ENCODE data around the gene RASGRF2.
"Not testable (repeated sequence)": the region's sequence is repeated elsewhere in the genome, so short reads cannot be mapped to it uniquely, and the experiment has no call there.

The RASGRF2 gene

DNA sequence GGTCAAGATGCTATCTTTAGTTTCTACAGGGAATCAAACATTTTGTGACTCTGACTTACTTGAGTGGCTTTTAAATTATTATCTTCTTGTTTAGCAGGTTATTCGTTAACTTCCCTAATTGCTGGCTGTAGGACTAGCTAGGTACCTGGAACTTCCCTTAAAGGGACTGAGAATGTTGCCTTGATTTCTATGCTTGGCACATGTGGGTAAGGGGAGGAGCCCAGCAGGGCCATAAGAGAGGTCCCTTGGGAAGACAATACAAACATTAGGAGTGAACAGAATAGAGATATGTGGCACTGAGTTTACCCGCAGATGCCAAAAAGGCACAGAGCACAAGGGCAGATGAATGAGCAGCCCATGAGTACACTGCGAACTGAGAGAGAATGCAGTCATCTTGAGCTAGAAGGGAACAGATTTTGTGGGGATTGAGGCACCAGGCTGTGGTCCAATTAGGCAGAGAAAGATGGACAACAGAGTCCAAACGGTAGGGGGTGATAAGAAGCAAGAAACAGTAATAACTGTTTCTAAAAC, 282.8 kb downstream of the RASGRF2 start:
- DNase-seq (ENCODE audit: low read depth) = no peak

DNA sequence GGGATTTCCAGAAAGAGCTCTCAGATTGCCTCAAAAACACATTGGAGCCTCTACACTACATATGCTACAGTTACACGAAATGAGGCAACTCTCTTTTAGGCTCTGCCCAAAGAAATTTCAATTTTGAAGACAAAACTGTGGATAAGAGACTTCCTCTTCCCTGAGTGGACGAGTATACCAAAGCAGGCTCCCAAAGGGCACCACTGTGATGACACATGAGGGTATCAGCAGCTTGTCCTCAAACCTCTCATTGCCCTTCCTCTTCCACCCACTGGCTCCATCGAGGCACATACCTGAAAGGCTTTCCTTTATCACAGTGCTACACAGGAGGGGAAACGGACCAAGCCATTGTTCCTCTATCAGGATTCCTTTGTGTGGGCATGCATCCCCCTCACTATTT, 284.3 kb downstream of the RASGRF2 start:
- no peak for DNase-seq (ENCODE audit: low read depth)

DNA sequence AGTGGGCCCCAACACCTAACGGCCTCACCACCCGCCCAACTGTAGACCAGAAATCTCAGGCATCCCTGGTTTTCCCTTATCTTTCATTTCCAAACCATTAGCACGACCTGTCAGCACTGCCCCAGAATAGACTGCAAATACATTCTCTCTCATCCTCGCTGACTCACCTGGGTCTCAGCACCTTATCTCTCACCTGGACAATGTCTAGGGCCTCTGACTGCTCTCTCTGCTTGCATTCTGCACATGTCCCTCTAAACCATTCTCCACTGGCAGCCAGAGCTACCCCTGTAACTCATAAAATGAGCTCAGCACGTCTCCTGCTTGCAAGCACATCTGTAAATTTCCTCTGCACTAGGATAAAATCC, 285.7 kb downstream of the RASGRF2 start:
- no peak for DNase-seq (ENCODE audit: low read depth)

DNA sequence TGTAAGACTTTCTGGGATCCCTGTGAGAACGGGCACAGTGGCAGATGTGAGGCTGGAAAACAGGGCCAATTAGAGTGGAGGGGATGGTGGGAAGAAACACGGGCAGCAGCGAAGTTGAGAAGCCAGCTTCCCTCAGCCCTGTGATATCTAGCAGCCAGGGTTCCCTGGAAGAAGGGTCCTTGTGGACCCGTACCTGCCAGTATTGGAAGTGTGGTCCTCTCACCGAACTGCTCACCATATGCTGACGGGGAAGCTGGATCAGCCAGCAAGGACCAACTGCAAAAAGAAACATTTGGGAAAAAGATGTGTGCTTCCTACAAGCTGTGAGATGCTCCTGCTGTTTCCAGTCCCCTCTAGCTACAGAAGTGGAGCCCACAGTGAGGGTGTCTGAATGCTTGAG, 286.5 kb downstream of the RASGRF2 start:
- no peak for DNase-seq (ENCODE audit: low read depth)

DNA sequence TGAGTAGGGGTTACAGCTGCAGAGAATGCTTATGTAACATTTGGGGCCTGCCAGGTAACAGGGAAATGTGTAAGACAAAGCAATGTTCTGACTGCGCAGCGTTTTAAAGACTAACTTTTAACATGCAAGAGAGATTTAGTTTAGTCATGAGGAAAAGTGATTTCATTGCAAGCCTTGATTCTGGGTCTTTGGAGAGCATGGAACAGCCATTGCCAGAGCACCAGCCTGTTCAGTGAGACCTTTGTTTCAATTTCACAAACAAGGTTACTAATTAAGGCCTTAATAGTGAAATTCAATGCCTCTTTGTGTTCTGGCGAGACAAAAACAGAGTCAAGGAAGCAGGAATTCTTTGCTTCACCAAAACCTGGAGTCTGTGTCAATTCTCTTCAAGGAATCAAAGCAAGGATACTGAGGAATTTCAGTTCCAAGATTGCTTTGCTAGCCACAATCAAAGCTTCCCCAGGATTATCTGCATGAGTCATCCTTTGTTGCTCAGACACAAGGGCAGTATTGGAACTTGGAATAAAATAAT, 287.3 kb downstream of the RASGRF2 start:
- no peak for DNase-seq (ENCODE audit: low read depth)

DNA sequence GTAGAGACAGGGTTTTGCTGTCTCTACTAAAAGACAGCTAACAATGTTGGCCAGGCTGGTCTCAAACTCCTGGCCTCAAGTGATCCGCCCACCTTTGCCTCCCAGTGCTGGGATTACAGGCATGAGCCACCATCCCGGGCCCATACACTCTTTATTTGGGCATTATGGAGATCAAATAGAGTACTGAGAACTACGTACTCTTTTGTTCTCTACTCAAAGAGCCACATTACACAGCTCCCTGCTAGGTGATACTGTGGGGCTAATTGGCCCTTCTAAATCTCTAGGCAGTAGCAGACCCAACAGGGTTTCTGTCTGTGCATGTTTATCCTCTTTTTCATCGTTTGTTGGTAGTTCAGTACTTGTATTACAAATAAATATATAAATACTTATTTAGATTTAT, 289.1 kb downstream of the RASGRF2 start:
- no peak for DNase-seq (ENCODE audit: low read depth)

DNA sequence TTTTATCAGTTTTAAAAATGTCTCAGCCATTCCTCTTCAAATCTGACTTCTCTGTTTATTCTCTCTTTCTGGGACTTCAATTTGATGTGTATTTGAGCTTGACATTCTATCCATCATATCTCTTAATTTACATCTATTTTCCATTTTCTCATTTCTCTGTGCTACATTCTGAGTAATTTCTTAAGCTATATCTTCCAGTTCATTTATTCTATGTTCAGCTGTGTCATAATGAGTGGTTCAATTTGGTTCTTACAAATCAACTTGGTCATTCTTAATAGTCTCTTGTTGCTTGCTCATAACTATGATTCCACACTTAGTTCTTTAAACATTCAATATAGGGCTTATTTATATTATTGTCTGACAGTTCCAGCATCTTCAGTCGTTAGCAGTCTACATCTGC, 289.8 kb downstream of the RASGRF2 start:
- DNase-seq (ENCODE audit: low read depth) = no peak

DNA sequence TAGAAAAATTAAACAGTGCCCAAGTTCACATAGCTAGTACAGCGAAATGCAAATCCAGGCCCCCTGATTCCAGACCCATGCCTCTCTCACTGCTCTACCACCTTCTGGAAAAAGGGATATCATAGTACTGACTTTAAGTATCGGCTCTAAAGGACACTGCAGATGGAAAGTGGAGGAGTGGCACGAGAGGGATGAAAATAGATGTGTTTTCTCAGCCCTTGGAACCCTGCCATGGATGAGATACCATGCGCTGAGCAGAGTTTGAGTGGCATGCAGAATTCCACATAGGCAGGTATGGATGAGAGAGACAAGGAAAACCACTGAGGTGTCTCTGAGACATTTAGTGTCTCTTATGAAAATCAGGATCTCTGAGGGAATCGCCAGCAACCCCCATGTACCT, 291.8 kb downstream of the RASGRF2 start:
- DNase-seq (ENCODE audit: low read depth) = no peak

DNA sequence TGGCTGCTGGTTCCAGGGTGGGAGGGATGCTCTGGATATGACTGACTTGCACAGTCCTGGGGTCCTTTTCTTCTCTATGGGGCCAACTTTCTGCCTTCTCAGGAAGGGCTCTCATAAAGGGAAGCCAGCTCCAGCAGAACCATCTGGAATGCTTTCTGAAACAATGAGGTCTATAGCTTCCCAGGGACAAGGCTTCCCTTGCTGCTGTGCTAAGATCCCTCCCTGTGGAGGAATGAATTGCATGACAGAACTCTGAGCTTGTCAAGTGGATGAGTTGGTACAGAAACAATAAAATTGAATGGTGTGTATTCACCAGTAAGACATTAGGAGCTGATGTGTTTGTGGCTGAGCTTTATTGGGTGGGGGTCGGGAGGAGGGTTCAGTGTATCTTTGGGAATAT, 292.7 kb downstream of the RASGRF2 start:
- no peak for DNase-seq (ENCODE audit: low read depth)

DNA sequence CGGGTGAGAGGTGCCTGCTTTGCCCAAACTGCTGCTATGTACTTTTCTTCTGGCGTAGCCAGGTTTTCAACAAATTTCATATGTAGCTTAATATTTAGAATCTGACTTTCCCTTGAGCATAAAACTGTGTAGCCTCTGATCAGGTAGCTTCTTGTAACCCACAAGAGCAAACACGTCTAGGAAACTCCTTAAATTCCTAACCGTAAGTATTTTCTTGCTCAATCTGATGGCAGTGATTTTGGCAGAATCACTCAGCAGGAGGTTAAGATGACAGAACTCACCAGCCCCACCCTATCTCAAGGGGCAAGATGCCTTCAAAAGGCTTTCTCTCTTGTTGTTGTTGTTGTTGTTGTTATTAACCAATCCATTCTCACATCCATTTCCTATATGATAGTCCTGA, 293.7 kb downstream of the RASGRF2 start:
- no peak for DNase-seq (ENCODE audit: low read depth)

DNA sequence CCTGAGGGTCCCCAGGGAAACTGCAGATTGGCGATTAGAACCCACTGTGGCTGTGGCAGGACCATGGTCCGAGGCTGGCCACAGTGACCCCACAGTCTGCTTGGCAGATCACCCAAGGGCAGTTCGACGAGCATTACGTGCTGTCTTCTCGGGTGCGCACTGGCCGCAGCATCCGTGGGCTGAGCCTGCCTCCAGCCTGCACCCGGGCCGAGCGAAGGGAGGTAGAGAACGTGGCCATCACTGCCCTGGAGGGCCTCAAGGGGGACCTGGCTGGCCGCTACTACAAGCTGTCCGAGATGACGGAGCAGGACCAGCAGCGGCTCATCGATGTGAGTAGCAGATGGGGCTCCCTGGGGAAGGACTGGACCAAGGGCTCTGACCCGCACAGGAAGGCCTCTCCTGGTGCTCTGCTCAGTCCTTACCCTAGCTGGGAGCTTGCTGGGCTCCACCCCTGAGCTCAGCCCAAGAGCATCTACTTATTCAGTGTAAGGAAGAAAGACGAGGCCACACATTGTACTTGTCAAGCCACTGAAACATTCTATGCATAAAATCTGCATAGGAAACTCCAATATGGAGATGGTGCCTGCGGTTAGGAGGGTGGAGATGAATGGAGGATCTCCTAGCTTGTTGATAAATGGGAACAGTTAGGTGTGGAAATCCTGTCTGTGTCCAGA, 294.9 kb downstream of the RASGRF2 start:
- DNase-seq (ENCODE audit: low read depth) = no peak

DNA sequence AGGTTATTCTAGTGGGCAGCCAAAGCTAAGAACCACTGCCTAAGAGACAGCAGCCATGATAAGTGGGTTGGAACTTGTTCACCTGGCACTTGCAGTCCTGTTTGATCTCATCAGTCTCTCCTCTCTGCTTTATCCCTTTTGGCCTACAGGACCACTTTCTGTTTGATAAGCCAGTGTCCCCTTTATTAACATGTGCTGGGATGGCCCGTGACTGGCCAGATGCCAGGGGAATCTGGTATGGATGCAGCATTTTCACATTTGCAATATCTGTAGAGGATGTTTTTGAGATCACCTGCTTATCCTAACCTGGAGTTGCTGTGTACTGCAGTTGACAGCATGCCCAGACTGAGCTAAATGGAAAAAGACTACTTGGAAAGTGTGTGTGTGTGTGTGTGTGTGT, 296.6 kb downstream of the RASGRF2 start:
- no peak for DNase-seq (ENCODE audit: low read depth)

DNA sequence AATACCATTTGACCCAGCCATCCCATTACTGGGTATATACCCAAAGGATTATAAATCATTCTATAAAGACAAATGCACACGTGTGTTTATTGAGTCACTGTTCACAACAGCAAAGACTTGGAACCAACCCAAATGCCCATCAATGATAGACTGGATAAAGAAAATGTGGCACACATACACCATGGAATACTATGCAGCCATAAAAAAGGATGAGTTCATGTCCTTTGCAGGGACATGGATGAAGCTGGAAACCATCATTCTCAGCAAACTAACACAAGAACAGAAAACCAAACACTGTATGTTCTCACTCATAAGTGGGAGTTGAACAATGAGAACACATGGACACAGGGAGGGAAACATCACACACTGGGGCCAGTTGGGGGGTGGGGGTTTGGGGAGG, 302.6 kb downstream of the RASGRF2 start:
- DNase-seq (ENCODE audit: low read depth) = not testable (repeated sequence)

DNA sequence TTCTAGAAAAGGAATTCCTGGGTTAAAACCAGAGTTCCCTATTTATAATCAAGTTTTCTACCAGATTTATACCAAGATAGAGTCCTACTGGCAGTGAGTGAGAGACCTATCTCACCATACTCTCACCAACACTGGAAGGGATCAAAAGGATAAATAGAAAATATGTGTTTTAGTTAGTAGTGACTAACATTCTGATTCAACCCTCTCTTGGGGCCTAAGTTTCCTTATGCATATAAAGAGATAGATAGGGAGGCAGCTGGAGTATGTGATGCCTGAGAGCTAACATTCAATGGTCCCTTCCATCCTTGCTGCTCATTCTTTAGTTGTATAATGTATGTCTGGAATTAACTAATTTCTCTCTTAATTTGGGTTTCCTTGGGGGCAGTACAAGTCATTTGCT, 304.9 kb downstream of the RASGRF2 start:
- no peak for DNase-seq (ENCODE audit: low read depth)

DNA sequence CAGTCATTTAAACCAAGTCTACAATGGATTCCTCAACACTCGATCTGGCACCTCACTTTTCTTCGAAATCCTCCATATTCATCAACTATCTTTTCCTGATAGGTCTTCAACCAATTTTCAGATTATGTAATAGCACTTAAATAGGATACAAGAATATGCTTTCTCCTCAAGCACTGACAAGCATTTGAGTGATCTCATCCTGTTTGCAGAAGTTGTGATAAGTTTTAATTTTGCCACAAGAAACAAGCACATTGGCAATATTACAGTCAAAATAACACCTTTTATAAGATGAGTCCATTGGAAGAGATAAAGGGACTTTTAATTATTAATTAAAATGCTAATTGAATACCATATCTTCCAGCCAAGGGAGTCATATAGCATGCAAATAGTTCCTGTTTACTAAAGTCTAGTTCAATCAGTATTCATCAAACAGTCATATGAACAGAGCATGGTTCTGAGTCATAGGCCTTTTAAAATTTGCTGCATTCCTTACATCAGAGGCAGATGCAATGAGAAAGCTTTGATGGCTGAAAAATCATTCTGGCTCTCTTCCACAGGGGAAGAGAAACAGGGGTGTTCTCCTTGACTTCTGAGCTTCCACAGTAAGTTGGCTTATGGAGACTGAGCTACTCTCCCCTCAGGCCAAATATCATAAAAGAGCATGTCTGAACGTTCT, 308.5 kb downstream of the RASGRF2 start:
- no peak for DNase-seq (ENCODE audit: low read depth)

DNA sequence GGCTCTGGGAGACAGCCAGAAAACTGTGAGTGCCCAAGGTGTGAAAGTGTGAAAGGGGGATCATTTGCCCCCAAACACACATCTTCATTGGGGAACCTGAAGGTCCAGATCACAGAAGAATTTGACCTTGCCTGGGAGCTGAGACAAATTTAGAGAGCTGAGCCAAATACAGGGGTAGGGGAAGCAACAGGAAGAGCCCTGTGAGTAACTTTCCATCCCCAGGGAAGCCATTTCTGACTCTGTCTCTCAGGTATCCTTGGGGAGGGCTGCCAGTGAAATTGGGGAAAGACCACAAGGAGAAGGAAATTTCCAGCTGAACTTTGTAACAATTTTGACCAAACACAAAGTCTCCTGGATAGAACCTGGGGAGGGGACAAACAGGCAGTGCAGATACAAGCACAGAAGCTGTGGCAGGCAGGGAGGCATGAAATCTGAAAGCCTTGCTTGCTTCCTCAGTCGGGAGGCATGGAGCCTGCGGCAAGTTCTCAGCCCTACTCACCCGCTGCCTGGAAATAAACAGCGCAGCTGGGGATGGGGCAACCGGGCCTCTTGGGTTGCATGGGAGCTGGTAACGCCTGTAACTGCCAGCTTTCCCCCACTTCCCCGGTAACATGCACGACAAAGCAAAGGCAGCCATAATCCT, 309.7 kb downstream of the RASGRF2 start:
- no peak for DNase-seq (ENCODE audit: low read depth)

DNA sequence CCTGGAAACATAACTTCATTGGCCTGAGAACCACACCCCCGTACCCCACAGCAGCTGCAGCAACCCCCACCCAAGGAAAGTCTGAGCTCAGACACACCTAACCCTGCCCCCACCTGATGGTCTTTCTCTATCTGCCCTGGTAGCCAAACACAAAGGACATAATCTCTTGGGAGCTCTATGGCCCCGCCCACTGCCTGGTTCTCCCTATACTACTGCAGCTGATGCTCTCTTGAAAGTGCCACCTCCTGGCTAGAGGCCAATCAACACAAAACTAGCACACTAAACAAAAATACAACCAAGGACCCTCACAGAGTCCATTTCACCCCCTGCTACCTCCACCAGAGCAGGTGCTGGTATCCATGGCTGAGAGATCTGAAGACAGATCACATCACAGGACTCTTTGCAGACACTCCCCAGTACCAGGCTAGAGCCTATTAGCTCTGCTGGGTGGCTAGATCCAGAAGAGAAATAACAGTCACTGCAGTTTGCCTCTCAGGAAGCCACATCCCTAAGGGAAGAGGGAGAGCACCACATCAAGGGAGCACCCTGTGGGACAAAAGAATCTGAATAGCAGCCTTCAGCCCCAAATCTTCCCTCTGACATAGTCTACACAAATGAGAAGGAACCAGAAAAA, 310.3 kb downstream of the RASGRF2 start:
- DNase-seq (ENCODE audit: low read depth) = not testable (repeated sequence)

Measured in activated T-helper 9 cell treated with anti-CD3 and anti-CD28 coated beads, Interleukin-2, amount 50 U/mL, for 16 hours (primary cell).